ENCODE results near the gene VCP. TPM values are rescaled to one million over a fixed set of nuclear protein-coding genes. Genes with fewer than 3 reads are reported as not detected.

VCP gene
- total and polyA plus RNA-seq, 2 experiments from 2014 or later: 130 to 408 TPM

DNA sequence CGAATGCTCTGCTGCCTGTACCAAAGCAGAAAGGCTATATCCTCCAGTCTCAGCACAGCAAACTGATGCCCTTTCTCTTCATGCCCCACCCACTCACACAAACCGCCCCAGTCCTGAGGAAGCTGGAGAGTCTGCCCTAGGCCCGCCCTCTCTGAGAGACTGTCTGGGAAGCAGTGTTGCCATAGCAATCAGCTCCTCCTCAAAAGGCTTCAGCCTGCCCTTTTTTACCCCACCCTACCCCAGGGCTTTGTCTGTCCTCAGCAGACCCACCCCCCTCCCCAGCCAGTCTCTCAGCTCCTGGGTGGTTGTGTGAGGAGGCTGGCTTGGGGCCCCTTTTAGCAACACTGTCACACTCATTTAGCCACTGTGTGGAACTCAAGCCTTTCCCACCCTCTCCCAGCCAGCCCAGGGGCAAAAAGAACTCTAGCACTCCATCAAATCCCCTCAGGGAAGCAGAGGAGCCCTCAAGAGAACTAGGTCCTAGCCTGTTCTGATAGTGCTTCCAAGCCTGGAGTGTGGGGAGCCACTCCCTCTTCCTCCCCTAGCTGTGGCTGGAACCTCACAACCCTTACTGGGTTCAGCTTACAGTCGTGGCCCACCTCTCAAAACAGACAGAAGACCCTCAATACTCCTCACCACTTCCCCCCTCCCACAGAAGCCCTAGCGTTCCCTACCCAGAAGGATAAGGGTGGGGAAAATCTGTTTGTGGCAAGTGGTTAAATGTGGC lies 41.9 kb upstream of the VCP start:
- peaks cover 16% of the 10 kb centered on the region for H3K27me3 Mint-ChIP-seq (ENCODE audit: insufficient read depth, low read depth, poor library complexity)
- Histone ChIP-seq H3K79me2 (replicated peaks; ENCODE audit: insufficient read depth) (peaks cover 16% of the 10 kb centered on the region; the same call in 1 of the 2 replicates), H4K20me1 (replicated peaks; ENCODE audit: insufficient read depth) (no peaks in the 10 kb centered on the region), H2AFZ (peak overlapping the region; percentile 78; the same call in 1 of the 2 replicates), H3K27ac (ENCODE audit: low read depth) (peak overlapping the region; percentile 95), H3F3A (replicated peaks; ENCODE audit: low read depth) (0 out of 2 replicates have a peak, but pooled peaks cover 7% of the 10 kb centered on the region), H3K36me3 (ENCODE audit: insufficient read depth) (no peaks in the 10 kb centered on the region), H3K4me3 (peak overlapping the region; percentile 68), H3K9me2 (ENCODE audit: insufficient read depth) (no peaks in the 10 kb centered on the region), H3K4me2 (peak overlapping the region; percentile 94), H3K4me1 (ENCODE audit: insufficient read depth) (peaks cover 16% of the 10 kb centered on the region), H3K27me3 (ENCODE audit: insufficient read depth) (no peaks in the 10 kb centered on the region)
- peak overlapping the region; percentile 91 for H3K4me3 Mint-ChIP-seq
- H3K9me3 Mint-ChIP-seq: no peaks in the 10 kb centered on the region
- no peaks in the 10 kb centered on the region; the same call in 2 of the 3 replicates for H3K36me3 Mint-ChIP-seq (ENCODE audit: low read depth)
- TF ChIP-seq, protein P1, sequence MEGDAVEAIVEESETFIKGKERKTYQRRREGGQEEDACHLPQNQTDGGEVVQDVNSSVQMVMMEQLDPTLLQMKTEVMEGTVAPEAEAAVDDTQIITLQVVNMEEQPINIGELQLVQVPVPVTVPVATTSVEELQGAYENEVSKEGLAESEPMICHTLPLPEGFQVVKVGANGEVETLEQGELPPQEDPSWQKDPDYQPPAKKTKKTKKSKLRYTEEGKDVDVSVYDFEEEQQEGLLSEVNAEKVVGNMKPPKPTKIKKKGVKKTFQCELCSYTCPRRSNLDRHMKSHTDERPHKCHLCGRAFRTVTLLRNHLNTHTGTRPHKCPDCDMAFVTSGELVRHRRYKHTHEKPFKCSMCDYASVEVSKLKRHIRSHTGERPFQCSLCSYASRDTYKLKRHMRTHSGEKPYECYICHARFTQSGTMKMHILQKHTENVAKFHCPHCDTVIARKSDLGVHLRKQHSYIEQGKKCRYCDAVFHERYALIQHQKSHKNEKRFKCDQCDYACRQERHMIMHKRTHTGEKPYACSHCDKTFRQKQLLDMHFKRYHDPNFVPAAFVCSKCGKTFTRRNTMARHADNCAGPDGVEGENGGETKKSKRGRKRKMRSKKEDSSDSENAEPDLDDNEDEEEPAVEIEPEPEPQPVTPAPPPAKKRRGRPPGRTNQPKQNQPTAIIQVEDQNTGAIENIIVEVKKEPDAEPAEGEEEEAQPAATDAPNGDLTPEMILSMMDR (conservative IDR thresholded peaks at IDR 0.05; ENCODE audit: low read depth in 2 of 2): no peak
- no peak for TF ChIP-seq NANOG (IDR thresholded peaks at IDR 0.05; ENCODE audit: borderline replicate concordance)
- no peak for TF ChIP-seq ZNF114 (CRISPR knock-in tag; IDR thresholded peaks at IDR 0.05)
- TF ChIP-seq STAT1 (IDR thresholded peaks at IDR 0.05; ENCODE audit: unreplicated experiment): no peak
- TF ChIP-seq ZNF331 (CRISPR knock-in tag; IDR thresholded peaks at IDR 0.05; ENCODE audit: low read depth): no peak
- TF ChIP-seq CREB1 (CRISPR knock-in tag; IDR thresholded peaks at IDR 0.05; ENCODE audit: low read depth): no peak
- TF ChIP-seq, protein P2, sequence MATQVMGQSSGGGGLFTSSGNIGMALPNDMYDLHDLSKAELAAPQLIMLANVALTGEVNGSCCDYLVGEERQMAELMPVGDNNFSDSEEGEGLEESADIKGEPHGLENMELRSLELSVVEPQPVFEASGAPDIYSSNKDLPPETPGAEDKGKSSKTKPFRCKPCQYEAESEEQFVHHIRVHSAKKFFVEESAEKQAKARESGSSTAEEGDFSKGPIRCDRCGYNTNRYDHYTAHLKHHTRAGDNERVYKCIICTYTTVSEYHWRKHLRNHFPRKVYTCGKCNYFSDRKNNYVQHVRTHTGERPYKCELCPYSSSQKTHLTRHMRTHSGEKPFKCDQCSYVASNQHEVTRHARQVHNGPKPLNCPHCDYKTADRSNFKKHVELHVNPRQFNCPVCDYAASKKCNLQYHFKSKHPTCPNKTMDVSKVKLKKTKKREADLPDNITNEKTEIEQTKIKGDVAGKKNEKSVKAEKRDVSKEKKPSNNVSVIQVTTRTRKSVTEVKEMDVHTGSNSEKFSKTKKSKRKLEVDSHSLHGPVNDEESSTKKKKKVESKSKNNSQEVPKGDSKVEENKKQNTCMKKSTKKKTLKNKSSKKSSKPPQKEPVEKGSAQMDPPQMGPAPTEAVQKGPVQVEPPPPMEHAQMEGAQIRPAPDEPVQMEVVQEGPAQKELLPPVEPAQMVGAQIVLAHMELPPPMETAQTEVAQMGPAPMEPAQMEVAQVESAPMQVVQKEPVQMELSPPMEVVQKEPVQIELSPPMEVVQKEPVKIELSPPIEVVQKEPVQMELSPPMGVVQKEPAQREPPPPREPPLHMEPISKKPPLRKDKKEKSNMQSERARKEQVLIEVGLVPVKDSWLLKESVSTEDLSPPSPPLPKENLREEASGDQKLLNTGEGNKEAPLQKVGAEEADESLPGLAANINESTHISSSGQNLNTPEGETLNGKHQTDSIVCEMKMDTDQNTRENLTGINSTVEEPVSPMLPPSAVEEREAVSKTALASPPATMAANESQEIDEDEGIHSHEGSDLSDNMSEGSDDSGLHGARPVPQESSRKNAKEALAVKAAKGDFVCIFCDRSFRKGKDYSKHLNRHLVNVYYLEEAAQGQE (IDR thresholded peaks at IDR 0.05; ENCODE audit: unreplicated experiment): no peak
- no peak for TF ChIP-seq JUNB (IDR thresholded peaks at IDR 0.05; ENCODE audit: unreplicated experiment)
- TF ChIP-seq EZH2 (IDR thresholded peaks at IDR 0.05; ENCODE audit: low read depth, unreplicated experiment): no peak
- TF ChIP-seq, protein P3, sequence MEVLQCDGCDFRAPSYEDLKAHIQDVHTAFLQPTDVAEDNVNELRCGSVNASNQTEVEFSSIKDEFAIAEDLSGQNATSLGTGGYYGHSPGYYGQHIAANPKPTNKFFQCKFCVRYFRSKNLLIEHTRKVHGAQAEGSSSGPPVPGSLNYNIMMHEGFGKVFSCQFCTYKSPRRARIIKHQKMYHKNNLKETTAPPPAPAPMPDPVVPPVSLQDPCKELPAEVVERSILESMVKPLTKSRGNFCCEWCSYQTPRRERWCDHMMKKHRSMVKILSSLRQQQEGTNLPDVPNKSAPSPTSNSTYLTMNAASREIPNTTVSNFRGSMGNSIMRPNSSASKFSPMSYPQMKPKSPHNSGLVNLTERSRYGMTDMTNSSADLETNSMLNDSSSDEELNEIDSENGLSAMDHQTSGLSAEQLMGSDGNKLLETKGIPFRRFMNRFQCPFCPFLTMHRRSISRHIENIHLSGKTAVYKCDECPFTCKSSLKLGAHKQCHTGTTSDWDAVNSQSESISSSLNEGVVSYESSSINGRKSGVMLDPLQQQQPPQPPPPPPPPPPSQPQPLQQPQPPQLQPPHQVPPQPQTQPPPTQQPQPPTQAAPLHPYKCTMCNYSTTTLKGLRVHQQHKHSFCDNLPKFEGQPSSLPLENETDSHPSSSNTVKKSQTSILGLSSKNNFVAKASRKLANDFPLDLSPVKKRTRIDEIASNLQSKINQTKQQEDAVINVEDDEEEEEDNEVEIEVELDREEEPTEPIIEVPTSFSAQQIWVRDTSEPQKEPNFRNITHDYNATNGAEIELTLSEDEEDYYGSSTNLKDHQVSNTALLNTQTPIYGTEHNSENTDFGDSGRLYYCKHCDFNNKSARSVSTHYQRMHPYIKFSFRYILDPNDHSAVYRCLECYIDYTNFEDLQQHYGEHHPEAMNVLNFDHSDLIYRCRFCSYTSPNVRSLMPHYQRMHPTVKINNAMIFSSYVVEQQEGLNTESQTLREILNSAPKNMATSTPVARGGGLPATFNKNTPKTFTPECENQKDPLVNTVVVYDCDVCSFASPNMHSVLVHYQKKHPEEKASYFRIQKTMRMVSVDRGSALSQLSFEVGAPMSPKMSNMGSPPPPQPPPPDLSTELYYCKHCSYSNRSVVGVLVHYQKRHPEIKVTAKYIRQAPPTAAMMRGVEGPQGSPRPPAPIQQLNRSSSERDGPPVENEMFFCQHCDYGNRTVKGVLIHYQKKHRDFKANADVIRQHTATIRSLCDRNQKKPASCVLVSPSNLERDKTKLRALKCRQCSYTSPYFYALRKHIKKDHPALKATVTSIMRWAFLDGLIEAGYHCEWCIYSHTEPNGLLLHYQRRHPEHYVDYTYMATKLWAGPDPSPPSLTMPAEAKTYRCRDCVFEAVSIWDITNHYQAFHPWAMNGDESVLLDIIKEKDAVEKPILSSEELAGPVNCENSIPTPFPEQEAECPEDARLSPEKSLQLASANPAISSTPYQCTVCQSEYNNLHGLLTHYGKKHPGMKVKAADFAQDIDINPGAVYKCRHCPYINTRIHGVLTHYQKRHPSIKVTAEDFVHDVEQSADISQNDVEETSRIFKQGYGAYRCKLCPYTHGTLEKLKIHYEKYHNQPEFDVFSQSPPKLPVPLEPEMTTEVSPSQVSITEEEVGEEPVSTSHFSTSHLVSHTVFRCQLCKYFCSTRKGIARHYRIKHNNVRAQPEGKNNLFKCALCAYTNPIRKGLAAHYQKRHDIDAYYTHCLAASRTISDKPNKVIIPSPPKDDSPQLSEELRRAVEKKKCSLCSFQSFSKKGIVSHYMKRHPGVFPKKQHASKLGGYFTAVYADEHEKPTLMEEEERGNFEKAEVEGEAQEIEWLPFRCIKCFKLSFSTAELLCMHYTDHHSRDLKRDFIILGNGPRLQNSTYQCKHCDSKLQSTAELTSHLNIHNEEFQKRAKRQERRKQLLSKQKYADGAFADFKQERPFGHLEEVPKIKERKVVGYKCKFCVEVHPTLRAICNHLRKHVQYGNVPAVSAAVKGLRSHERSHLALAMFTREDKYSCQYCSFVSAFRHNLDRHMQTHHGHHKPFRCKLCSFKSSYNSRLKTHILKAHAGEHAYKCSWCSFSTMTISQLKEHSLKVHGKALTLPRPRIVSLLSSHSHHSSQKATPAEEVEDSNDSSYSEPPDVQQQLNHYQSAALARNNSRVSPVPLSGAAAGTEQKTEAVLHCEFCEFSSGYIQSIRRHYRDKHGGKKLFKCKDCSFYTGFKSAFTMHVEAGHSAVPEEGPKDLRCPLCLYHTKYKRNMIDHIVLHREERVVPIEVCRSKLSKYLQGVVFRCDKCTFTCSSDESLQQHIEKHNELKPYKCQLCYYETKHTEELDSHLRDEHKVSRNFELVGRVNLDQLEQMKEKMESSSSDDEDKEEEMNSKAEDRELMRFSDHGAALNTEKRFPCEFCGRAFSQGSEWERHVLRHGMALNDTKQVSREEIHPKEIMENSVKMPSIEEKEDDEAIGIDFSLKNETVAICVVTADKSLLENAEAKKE (CRISPR knock-in tag; IDR thresholded peaks at IDR 0.05): no peak
- TF ChIP-seq, protein P4, sequence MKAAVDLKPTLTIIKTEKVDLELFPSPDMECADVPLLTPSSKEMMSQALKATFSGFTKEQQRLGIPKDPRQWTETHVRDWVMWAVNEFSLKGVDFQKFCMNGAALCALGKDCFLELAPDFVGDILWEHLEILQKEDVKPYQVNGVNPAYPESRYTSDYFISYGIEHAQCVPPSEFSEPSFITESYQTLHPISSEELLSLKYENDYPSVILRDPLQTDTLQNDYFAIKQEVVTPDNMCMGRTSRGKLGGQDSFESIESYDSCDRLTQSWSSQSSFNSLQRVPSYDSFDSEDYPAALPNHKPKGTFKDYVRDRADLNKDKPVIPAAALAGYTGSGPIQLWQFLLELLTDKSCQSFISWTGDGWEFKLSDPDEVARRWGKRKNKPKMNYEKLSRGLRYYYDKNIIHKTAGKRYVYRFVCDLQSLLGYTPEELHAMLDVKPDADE (IDR thresholded peaks at IDR 0.05): no peak
- TF ChIP-seq POLR2AphosphoS5 (IDR thresholded peaks at IDR 0.05; ENCODE audit: low read depth): no peak
- no peak for TF ChIP-seq EZH2phosphoT487 (IDR thresholded peaks at IDR 0.05; ENCODE audit: unreplicated experiment)
- peak; percentile 98 for DNase-seq (ENCODE audit: low spot score)
- peak; percentile 40 for ATAC-seq
- H3K4me1 Mint-ChIP-seq: peaks cover 39% of the 10 kb centered on the region
- peak overlapping the region; percentile 88 for H3K27ac Mint-ChIP-seq
